Activated CD8-positive, alpha-beta memory T cell treated with anti-CD3 and anti-CD28 coated beads, Interleukin-2, amount 50 U/mL, for 1 hour (primary cell): ENCODE measurements around the gene CABP5.

Experiments used
- DNase-seq: peaks from one replicate; pipeline ENCODE4 v3.0.0-alpha.2; 2020; ENCODE audit errors: extremely low read depth

Gene CABP5

DNA sequence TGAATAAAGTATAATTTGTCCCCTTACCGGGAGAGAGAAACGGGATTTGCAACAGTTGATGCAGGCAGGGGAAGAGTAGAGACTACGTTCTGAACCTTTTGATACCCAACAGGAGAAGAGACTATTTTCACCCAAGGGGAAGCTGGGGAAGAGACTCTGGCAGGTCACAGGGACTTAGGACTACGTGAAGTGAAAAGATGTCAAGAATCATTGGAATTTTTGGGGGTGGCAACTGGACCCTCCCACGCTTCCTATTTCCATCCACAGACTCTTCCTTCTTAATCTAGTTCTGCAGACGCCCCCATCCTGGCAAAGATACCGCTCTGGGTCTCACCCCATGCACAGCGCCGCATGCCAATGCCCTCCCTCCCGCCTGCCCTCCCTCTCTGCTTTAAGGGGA lies 13.8 kb downstream of the CABP5 start:
- DNase-seq: no peak

DNA sequence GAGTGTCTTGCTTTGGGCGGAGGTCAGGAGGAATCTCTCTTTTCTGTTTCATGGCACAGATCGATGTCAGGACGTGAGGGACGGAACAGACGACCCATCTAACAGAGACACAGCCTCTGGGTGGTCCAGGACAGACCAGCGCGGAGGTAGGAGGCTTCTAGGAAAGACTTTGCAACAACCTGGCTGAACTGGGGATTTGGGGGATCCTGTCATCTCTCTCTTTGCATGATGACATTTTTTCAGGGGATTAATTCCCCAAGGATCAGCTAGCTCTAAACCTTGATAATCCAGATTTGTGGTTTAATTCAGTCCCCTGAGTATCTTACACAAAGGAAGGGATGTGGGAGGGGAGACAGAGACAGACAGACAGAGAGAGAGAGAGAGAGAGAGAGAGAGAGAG lies 14.4 kb downstream of the CABP5 start:
- DNase-seq: no peak

DNA sequence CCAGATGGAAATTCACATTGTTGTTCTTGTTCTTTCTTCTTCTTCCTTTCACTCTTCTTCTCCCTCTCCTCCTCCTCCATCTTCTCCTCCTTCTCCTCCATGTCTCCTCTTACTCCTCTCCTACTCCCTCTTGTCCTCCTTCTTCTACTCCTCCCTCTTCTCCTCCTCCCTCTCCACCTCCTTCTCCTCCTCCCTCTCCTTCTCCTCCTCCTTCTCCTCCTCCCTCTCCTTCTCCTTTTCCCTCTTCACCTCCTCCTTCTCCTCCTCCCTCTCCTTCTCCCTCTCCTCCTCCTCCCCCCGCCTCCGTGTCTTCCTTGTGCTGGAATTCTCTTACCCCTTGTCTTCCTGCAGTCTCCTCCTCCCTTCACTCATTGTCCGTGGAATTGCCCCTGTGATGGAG lies 18.4 kb downstream of the CABP5 start:
- DNase-seq: no peak

DNA sequence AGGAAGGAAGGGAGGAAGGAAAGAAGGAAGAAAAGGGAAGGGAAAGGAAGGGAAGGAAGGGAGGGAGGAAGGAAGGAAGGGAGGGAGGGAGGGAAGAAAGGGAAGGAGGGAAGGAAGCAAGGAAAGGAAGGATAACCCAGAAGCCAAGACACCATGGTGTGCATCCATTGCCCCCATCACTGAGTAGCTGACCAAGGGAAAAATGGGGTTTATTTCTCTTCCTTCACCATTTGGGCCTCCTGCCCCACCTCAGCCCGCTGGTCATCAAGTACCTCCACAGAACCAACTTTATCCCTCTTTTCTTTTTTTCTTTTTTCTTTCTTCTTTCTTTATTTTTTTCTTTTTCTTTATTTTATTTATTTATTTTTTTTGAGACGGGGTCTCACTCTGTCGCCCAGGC lies 20.4 kb downstream of the CABP5 start:
- no peak for DNase-seq

DNA sequence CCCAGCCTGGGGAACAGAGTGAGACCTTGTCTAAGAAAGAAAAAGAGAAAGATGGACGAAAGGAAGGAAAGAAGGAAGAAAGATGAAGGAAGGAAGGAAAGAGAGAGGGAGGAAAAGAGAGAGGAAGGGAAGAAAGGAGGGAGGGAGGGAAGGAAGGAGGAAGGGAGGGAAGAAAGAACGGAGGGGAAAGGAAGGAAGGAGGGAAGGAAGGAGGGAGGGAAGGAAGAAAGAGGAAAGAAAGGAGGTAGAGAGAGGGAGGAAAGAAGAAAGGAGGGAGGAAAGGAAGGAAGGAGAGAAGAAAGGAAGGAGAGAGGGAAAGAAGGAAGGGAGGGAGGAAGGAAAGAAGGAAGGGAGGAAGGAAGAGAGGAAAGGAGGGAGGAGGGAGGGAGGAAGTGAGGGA lies 20.9 kb downstream of the CABP5 start:
- no peak for DNase-seq

DNA sequence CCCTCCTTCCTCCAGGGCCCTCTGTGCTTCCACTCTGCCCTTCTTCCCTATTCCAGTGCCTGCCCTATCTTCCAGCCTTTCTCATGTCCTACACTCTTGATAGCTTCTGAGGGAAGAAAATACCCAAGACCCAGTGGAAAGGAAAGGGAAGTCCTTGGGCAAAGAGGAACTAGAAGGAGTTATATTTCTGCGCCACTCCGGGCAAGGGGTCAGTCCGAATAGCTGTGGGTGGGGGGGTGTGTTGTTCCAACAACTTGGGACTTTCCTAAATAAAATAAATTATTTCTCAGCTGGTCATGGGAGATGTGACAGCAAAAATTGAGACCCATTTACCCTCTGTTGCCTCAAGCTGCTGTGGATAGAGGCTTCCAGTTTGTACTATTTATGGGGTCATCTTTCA lies 23.2 kb downstream of the CABP5 start:
- no peak for DNase-seq

DNA sequence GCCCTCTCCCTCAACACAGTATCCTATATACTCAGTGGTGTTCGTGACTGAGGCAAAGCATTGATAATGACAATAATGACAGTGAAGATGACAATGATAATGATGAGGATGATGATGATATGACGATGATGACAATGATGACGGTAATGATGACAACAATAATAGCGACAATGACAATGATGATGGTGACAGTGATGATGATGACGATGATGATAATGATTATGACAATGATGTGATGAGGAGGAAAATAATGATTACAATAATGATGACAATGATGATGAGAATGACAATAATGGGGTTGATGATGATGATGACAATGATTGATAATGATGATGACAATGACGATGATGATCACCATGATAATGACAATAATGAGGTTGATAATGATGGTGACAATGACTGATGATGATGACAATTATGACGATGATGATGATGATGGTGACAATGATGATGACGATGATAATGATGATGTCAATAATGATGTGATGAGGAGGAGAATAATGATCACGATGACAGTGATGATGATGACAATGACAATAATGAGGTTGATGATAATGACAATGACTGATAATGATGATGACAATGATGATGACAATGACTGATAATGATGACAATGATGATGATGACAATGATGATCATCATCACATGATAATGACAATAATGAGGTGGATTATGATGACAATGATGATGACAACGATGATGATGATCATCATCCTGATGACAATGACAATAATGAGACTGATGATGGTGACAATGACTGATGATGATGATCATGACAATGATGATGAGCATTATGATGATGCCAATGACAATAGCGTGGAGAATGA lies 32.7 kb downstream of the CABP5 start:
- DNase-seq: no peak

DNA sequence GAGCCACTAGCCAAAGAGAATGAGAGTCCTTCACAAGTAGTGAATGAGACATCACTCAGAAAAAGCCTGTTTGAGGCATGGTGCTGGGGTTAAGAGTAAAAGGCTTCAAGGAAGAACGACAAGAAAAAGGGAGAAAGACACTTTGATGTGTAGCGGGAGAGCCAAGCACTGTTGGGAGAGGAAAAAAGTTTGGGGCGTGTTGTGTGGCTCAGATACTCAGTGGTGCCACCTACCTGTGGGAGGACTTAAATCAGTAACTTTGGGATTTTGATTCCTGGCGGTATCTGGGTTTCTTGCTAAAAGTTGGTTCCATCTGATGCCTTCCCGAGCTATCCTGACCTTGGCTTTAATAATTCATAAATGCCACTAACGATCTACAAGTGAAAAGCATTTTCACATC lies 37.1 kb downstream of the CABP5 start:
- no peak for DNase-seq

DNA sequence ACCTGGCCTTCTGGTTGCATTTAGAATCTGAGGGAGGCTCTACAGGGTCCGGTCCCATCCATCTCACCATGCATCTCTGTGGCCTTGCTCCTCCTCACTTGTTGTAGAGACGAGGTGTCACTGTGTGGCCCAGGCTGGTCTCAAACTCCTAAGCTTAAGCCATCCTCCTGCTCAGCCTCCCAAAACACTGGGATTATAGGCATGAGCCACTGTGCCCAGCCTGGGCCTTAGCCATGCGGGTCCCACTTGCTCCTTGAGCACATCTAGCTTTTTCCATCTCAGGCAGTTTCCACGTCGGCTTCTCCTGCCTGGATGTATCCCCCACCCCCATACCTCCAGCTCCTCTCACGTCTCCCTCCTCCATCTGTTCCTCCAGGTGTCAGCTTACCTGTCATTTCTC lies 39.6 kb downstream of the CABP5 start:
- no peak for DNase-seq

DNA sequence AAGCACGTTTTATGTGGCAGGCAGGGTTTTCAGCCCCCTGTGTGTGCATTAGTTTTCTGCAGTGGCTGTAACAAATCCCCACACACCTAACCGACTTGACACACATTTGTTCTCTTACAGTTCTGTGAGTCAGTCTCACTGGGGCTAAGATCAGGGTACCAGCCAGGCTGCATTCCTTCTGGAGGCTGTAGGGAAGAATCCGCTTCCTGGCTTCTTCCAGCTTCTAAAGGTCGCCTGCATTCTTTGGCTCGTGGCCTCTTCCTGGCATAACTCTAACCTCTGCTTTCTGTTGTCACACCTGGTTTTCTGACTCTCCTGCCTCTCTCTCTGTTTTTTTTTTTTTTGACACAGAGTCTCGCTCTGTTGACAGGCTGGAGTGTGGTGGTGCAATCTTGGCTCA lies 43.0 kb downstream of the CABP5 start:
- DNase-seq: no peak

DNA sequence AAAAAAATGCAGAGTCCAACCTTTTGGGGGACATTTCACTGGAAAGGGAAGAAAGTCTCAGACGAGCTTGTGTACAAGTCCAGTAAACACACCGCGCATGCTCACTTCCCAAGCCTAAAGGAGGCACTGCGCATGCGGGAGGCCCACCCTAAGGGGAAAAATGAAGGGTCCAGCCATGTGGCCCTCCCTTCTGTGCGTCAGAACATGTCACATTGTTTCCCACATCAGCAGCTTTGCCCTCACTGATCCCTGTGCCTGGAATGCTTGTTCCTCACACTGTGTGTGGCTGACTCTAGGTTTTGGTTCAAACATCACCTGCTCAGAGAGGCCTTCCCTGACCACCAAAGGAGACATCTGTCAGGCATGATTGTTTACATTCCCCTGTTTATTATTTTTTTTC lies 45.1 kb downstream of the CABP5 start:
- DNase-seq: no peak

DNA sequence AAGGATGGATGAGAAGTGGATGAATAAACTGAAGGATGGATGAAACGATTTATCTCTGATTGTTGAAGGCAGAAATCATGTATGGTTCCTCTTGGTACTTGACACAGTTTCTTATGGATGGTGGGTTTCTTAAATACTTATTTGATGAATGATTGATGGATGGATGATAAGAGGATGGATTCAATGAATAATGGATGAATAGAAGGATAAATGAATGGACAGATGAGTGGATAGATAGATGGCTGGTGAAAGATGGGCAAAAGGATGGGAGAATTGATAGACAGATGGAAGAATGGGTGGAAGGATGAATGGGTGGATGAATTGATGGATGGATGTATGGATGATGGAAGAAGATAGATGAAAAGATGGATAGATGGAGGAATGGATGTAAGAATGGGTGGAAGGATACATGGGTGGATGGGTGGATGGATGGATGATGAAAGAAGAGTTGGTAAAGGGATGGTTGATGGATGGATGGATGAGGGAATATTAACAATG lies 47.6 kb downstream of the CABP5 start:
- no peak for DNase-seq

DNA sequence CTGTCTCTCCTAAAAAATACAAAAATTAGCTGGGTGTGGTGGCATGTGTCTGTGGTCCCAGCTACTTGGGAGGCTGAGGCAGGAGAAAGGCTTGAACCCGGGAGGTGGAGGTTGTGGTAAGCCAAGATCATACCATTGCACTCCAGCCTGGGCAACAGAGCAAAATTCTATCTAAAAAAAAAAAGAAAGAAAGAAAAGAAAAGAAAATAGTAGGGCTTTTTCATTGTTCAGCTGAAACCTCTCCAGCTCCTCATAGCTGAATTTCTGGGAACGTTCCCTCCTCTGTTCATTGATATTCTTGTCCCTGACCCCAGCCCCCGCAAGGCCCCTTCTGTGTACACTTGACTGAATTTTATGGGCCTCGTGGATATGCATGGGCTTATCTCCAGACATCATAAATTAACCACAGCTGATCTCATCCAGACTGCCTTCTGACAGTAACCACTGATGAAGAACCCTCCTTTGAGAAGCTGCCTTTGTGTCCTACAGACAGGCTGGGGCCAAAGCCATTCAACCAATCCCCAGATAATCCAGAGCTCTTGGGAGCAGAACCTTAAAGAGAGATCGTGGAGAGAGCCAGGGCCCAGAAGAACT lies 49.6 kb downstream of the CABP5 start, which contains the start of gene ELSPBP1:
ELSPBP1 (plus strand) TSS at position 424 of the 594 bp plus-strand sequence. CDS start 14,036 bp downstream, outside the sequence.
- no peak for DNase-seq

DNA sequence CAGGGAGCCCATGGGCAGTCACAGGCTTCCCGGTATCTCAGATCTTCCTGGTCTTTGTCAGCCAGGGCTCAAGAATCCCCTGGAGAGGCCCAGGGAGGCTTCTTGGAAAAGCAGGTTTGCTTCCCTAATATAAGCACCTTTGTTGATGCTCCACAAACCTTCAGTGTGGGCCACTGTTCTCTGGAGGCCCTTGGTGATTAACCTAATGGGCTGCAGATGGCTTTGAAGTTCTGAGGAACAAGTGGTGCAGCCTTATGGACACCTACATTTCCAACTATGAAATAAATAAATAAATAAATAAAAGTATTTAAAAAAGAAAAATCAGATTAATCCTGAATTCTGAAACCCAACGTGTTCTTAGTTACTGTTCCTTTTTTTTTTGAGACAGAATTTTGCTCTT lies 51.8 kb downstream of the CABP5 start, which contains the start of gene BSPH1:
BSPH1 (minus strand) TSS at position 101 of the 400 bp plus-strand sequence; CDS start at position 12, 89 bp downstream.
- DNase-seq: no peak

DNA sequence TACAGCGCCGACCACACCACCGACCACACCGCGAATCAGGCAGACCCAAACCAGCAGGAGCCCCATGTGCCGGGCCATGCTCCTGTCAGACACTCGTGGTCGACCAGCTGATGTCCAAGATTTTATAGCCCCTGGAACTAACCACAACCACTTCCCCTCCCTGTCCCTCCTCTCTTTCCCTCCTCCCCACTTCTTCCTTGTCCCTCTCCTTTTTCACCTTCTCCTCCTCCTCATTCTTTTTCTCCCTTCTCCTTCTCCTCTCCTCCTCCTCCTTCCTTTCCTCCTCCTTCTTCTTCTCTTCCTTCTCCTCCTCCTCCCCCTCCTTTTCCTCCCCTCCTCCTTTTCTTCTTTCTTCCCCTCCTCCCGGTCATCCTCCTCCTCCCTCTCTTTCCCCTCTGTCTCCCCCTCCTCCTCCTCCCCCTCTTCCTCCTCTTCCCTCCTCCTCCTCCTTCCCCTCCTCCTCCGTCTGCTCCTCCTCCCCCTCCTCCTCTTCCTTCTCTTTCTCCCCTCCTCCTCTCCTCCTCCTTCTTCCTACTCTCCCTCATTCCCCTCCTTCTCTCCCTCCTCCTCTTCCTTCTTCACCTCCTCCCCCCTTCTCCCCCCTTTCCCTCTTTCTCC lies 52.6 kb downstream of the CABP5 start:
- DNase-seq: no peak
